ENCODE data around the gene GPR161. TPM values are rescaled to one million over a fixed set of nuclear protein-coding genes. Genes with fewer than 3 reads are reported as not detected.

Gene GPR161
- total RNA-seq, 6 donors from 2014 or later, result 1.0 to 13.6 (median 8.5) TPM

DNA sequence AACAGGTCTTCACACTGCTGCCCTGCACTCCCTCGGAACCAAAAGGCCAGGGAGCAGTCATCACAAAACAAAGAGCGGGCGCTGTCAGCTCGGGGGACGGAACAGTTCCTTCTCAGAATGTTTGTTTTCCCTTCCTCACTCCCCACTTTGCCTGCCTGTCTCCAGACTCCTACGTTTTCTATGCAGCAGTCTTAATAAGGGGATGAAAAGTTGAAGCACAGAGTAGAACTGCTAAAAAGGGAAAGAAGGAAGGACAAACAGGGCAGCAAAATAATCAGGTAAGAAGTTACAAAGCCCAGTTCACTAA, 738 bp upstream of the GPR161 start:
- peak overlapping the region; percentile 62 to 83 (median 67) for H3K27ac ChIP-seq
- DNase-seq, result no peak

DNA sequence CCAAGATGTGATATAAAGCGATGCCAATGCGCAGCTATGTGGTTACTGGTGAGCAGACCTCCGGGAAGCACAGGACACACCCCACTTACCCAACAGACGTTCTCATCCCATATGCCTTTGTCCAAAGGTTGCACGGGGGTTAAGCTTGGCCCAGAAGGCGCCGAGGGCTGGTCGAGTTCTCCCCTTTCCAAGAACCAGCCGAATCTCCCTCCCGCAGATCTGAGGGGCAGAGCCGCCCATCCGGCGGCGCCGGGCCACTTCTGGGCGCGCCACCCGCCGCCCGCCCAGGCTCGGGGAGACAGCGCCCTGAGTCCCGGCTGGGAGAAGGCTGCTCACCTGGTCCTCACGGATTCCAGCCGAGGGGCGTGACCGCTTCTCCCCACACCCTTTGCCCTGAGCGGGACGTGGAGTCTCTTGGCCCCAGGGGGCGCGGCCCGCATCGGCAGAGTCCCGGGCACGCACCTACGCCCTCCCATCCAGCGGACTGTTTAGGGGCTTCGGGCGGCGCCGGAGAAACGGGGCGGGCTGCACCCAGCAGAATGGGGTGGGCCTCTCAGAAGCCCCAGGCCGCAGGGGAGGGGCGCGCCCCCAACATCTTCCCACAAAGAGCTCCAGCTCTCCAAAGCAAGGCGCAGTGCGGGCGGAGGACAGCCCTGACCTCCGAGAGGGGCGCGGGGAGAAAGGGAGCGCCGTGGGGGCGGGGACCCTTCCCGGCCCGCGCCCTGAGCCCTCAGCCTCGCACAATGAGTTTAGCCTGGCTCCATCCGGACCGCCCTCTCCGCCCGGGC, 615 bp downstream of the GPR161 start:
- 0 to 1% methylated on average over 7 to 47 of the region's 63 CpGs for WGBS, 2 donors
- Histone ChIP-seq H3K4me3 (peak overlapping the region; percentile 15 to 94 (median 85)), H3K4me1 (peaks cover 10 to 30% (median 18%) of the 10 kb centered on the region in 4 donors), H3K36me3 (no peaks in the 10 kb centered on the region), H3K27ac (peak overlapping the region in 3 of 4 donors; percentile 62 to 83 (median 67)), H3K9me3 (no peaks in the 10 kb centered on the region), H3K27me3 (peaks cover 0 to 11% (median 0%) of the 10 kb centered on the region in 4 donors)
- TF ChIP-seq, protein P1, sequence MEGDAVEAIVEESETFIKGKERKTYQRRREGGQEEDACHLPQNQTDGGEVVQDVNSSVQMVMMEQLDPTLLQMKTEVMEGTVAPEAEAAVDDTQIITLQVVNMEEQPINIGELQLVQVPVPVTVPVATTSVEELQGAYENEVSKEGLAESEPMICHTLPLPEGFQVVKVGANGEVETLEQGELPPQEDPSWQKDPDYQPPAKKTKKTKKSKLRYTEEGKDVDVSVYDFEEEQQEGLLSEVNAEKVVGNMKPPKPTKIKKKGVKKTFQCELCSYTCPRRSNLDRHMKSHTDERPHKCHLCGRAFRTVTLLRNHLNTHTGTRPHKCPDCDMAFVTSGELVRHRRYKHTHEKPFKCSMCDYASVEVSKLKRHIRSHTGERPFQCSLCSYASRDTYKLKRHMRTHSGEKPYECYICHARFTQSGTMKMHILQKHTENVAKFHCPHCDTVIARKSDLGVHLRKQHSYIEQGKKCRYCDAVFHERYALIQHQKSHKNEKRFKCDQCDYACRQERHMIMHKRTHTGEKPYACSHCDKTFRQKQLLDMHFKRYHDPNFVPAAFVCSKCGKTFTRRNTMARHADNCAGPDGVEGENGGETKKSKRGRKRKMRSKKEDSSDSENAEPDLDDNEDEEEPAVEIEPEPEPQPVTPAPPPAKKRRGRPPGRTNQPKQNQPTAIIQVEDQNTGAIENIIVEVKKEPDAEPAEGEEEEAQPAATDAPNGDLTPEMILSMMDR (IDR thresholded peaks at IDR 0.05), result no peak
- TF ChIP-seq POLR2AphosphoS5 (IDR thresholded peaks at IDR 0.05) (no peak), POLR2A (IDR thresholded peaks at IDR 0.05) (no peak), EP300 (IDR thresholded peaks at IDR 0.05) (no peak)
- ATAC-seq (ENCODE audit: low FRiP score in 2 of 2) (peak; percentile 45 to 64), DNase-seq (peak; percentile 26 to 84)

More for the DNA sequence above, 738 bp upstream of the GPR161 start:
- H3K4me3 ChIP-seq, result peak overlapping the region in 3 of 4 donors; percentile 85 to 94 (median 85)
- peaks cover 10 to 30% (median 18%) of the 10 kb centered on the region in 4 donors for H3K4me1 ChIP-seq
- TF ChIP-seq EP300 (IDR thresholded peaks at IDR 0.05) (no peak), POLR2AphosphoS5 (IDR thresholded peaks at IDR 0.05) (no peak), POLR2A (IDR thresholded peaks at IDR 0.05) (no peak)
- TF ChIP-seq, protein P1 (IDR thresholded peaks at IDR 0.05), result no peak
- H3K36me3 ChIP-seq, result no peaks in the 10 kb centered on the region
- H3K27me3 ChIP-seq, result peaks cover 0 to 11% (median 0%) of the 10 kb centered on the region in 4 donors
- 3 to 4% methylated on average over 6 of the region's 6 CpGs for WGBS, 2 donors
- H3K9me3 ChIP-seq, result no peaks in the 10 kb centered on the region
- ATAC-seq (ENCODE audit: low FRiP score in 2 of 2), result peak in 1 of 2 donors; percentile 30

DNA sequence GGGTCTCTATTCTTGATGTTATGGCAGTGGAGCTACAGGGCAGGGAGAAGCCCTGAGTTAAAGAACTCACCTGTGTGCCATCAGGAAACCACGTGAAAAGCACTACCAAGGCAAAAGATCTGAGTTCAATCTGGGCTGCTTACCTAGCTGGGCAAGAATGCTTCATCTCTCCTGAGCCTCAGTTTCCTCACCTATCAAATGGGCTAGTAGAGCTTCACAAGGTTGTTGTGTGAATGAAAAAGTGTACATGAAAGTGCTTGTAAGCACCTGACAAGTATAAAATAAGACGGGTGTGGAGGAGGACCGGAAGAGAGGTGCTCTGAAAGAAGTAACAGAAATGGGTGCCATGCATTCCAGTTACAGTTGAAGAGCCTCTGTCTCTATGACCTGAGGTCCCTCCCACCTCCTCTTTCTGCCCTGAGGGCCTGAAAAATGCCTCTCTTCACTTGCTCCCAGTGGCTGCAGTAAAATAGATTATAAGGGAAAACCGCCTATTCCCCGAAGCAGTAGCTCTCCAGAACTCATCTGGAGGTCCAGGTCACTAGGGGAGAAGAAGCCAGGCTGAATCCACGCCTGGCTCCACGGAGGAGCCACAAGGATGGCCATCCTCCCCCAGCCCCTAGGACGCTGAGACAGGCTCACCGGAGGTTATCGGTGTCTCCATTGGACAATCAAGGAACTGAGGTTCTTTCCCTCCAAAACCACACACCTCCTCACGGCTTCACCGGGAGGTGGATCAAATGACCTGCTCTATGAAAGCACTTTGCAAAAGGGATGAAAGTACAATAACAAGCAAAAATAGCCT, 1.4 kb downstream of the GPR161 start:
- Histone ChIP-seq H3K27ac (peak overlapping the region in 1 of 4 donors; percentile 83), H3K9me3 (no peaks in the 10 kb centered on the region), H3K4me3 (peak overlapping the region; percentile 15 to 94 (median 85)), H3K4me1 (peaks cover 10 to 30% (median 18%) of the 10 kb centered on the region in 4 donors), H3K27me3 (peaks cover 0 to 11% (median 0%) of the 10 kb centered on the region in 4 donors), H3K36me3 (no peaks in the 10 kb centered on the region)
- DNase-seq (no peak), ATAC-seq (ENCODE audit: low FRiP score in 2 of 2) (peak in 1 of 2 donors; percentile 50)
- no peak for TF ChIP-seq POLR2AphosphoS5 (IDR thresholded peaks at IDR 0.05)
- TF ChIP-seq POLR2A (IDR thresholded peaks at IDR 0.05), result no peak
- no peak for TF ChIP-seq EP300 (IDR thresholded peaks at IDR 0.05)
- TF ChIP-seq, protein P1 (IDR thresholded peaks at IDR 0.05), result no peak
- 29 to 41% methylated on average over 11 to 12 of the region's 12 CpGs for WGBS, 2 donors

DNA sequence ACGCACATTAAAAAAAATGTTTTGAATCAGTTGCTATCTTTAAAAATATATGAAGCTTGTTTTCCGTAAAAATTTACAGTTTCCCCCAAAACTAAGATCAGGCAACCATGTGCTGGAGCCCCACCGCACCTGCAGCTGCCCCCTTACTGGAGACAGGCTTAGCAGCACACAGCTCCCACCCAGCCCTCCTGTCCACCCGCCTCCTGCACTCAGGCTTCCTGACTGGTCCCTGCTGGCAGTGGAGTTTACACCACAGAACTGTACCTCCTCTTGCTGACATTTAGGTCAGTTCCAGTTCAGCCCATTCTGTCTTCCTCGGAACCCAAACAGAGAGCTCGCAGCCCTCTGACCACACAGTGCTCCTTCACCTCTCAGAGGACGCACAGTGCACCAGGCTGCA, 2.1 kb downstream of the GPR161 start:
- DNase-seq, result no peak
- no peak for TF ChIP-seq EP300 (IDR thresholded peaks at IDR 0.05)
- TF ChIP-seq POLR2AphosphoS5 (IDR thresholded peaks at IDR 0.05), result no peak
- no peak for TF ChIP-seq POLR2A (IDR thresholded peaks at IDR 0.05)
- TF ChIP-seq, protein P1 (IDR thresholded peaks at IDR 0.05), result no peak
- no peaks in the 10 kb centered on the region for H3K36me3 ChIP-seq
- 87 to 88% methylated on average over 7 of the region's 7 CpGs for WGBS, 2 donors
- peaks cover 10 to 30% (median 18%) of the 10 kb centered on the region in 4 donors for H3K4me1 ChIP-seq
- no peak overlapping the region for H3K27ac ChIP-seq
- H3K27me3 ChIP-seq, result peaks cover 0 to 11% (median 0%) of the 10 kb centered on the region in 4 donors
- H3K9me3 ChIP-seq, result no peaks in the 10 kb centered on the region
- ATAC-seq (ENCODE audit: low FRiP score in 2 of 2), result no peak
- H3K4me3 ChIP-seq, result peak overlapping the region in 1 of 4 donors; percentile 94
